ENCODE data around the gene LILRB2.
"Not testable (repeated sequence)": the region's sequence is repeated elsewhere in the genome, so short reads cannot be mapped to it uniquely, and the experiment has no call there.

LILRB2 gene

DNA sequence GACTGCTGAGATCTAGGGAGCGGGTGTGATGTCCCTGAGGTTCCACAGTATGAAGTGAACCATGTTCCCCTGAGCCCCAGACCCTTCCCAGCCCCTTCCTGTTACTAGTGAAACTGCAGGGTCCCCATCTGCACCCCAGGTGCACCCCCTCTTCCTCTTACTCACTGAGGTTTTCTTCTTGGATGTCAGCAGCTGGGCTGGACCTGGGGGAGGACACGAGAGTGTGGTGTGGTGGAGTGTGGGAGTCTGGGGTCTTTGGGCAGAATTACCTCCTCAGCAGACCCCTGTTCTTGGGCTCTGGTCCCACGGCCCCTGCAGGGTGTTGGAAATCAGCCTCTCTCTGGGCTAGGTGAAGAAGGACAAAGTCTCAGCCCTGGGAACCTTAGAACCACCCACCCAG, 35.0 kb downstream of the LILRB2 start:
- no peak for DNase-seq (ENCODE audit: extremely low read depth in 1 of 2, low read depth in 1 of 2)

DNA sequence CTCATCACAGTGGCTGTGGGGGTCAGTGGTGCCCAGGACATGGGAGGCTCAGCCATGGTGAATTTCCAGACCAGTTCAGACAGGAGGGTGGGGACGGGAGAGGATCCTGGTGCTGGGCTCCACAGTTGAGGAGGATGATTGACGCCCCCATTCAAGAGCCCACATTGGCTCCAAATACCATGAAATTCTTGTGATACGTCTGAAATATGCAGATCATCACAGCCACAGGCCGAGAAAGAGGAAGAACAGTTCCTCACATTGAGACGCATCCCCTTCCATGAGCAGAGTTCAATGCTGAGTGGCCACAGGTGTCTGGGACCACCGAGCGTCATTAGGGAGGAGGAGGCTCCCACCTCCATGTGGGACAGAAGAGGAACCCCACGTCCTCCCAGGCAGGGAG, 37.1 kb downstream of the LILRB2 start:
- DNase-seq (ENCODE audit: extremely low read depth in 1 of 2, low read depth in 1 of 2) = not testable (repeated sequence)

DNA sequence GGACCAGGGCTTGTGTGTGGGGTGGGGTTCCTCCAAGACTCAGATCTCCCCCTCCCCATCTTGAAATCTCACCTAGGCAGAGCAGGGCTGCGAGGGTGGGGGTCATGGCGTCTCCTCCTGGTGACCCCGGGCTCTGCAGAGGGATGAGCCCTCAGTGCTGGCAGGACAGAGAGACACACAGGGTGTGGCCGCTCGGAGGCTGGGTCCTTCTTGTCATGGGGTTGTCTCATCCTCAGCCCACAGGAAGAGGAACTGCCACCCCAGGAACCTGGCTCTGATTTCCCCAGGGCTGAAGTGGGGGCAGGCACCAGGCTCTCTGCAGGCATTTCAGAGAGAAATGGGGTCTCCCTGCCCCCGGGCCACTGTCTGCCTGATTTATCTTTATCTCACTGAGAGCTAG, 38.3 kb downstream of the LILRB2 start, which contains the start of gene LILRA6:
TSS of gene LILRA6 (minus strand) at position 145 of the 400 bp plus-strand sequence.
- DNase-seq (ENCODE audit: extremely low read depth in 1 of 2, low read depth in 1 of 2) = not testable (repeated sequence)

DNA sequence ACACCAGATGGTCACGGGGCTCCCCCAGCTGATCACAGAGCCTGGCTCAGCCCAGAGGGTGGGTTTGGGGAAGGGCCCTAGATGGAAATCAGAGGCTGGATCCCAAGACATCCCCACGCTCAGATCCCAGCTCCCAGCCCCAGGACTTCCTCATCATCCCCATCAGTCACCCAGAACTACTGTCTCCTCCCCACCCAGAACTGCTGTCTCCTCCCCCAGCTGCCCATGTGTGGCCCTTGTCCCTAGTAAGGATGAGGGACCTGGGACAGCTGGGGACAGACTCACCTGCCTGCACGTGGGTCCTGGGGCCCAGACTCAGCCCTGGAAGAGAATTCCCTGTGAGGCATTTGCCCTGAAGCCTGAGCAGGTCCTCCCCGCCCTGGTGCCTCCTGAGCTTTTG, 38.7 kb downstream of the LILRB2 start:
- DNase-seq (ENCODE audit: extremely low read depth in 1 of 2, low read depth in 1 of 2) = not testable (repeated sequence)

DNA sequence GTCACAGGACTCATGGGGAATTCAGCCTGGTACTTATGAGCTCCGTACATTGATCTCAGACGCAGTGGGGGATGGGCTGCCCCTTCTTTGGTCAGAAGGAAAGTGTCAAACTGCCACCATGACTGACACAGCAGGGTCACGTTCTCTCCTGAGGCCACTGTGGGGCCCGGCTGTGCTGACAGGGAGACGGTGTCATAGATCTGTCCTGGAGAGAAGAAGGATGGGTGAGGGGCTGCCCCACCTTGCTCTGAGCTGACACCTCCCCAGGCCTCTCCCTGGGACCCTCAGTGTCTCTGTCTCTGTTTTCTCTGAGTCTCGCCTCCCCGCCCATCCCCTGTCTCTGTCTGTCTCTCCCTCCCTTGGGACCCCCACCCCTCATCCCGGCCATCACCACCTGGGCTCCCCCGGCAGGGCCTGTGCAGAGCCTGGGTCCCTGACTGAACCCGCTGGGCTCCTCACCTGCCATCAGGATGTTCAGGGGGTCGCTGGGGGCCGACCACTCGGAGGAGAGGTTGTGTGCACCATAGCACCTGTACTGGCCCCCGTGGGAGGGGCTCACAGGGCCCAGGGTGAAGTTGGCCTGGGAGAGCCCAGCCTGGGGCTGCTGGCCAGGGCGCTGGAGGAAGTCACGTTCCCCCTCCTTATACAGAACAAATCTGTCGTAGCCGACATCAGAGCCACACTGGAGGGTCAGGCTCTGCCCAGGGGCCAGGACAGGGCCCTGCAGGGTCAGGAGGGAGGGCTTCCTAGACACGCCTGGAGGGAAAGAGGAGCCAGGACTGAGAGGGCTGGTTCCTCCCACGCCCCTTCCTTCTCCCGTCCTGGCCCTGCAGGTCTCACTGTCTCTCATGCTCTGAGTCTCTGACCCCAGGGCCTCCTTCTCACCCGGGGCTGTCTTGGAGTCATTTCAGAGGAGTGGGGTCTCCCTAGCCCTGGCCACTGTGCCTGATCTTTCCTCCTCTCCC, 40.3 kb downstream of the LILRB2 start:
- not testable (repeated sequence) for DNase-seq (ENCODE audit: extremely low read depth in 1 of 2, low read depth in 1 of 2)

DNA sequence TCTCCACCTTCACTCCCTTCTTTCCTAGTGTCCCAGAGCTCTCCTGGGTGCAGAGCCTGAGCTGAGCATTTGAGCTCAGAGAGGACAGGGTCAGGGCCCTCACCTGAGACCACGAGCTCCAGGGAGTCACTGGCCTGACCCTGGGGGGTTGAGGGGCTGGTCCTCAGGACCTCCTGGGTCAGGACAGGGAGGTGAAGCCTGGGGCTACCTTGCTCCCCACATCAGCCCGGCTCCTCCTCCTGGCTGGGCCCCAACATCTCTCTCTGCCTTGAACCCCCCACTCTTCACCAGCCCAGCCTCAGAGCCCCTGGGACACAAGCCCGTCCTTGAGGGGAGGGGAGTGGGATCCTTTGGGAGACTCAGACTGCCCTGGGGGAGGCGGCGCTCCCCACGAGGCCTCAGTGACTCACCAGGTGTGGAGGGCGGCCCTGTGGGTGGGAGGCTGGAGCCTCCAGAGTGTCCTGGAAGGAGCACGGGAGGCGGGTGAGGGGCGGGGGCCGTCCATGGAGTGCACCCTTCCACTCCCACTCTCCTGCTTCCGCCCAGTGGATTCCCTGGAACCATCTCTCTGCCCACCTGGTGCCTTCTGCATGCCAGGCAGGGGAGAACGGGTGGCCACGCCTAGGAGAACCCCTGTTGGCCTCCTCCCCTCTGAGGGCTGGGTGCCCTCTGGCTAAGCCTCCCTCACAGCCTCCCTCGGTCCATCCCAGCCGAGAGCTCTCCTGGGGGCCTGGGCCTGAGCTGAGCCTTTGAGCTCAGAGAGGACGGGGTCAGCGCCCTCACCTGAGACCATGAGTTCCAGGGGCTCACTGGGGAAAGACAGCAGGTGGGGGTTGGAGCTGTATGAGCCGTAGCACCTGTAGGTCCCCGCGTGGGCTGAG, 41.2 kb downstream of the LILRB2 start:
- DNase-seq (ENCODE audit: extremely low read depth in 1 of 2, low read depth in 1 of 2) = not testable (repeated sequence)

DNA sequence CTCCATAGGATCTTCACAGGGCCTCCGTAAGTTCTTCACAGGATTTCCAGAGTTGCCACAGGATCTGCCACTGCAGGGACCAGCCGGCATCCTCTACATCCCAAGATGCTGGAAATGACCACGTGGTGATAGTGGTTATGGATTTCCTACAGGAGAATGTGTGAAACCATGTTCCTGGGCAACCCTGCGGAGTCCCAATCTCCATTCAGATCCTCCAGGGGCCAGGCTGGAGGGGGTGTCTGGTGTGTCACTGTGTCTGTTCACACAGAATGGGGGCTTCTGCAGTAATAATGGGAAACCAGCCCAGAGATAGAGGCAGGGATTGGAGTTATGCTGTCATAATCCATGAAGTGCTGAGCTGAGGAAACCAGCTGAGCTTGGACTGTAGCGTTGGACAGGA, 47.0 kb downstream of the LILRB2 start:
- DNase-seq (ENCODE audit: extremely low read depth in 1 of 2, low read depth in 1 of 2) = no peak

DNA sequence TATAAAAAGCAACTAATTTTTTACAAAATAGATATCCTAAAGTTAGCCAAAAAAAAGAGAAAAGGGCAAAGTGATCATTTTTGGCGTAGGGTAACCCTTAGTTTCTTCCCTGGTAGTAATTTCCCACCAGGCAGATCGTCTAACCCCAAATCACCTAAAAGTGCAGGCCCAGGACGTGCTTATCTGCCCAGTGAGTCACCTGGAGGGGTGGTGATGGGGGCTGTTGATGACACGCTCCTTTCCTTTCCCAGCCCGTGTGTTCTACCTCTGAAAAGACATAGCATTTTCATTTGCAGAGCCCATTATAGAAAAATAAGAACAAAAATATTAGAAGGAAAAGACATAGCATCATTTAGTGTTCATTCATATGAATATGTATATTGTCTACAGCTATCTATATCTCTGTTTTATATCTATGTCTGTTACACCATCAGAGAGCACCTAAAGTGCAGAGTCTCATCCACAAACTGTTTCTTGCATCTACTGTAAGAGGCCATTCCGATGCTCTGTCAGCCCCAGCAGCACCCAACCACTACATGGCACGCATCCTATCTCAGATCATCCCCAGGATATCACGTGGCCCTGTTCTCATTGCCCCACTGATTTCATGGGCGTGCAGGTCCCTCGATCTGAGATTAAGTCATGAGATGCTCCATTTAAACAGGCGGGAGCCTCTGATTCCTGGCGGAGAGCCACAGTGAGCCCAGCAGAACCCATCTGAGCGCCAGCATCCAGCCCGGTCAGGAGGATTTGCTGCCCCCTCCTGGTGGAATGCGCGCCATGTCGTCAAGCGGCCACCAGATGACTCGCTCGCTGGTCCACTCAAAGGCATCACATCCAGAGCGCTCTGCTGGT, 49.6 kb downstream of the LILRB2 start:
- DNase-seq (ENCODE audit: extremely low read depth in 1 of 2, low read depth in 1 of 2) = peak; percentile 70 to 80

DNA sequence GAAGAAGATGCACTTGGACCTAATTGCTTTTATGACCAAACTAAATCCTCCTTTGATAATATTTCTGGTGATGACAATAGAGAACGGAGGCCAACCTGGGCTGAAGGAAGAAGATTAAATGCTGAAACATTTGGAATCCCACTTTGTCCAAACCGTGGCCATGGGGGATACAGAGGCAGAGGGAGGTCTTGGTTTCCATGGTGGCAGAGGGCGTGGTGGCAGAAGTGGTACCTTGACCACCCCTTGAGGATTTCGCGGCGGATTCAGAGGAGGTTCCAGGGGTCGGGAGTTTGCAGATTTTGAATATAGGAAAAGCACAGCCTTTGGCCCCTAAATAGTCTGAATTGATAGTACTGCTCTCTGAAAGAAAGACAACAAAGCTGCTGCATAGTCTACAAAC, 50.9 kb downstream of the LILRB2 start:
- DNase-seq (ENCODE audit: extremely low read depth in 1 of 2, low read depth in 1 of 2) = no peak

DNA sequence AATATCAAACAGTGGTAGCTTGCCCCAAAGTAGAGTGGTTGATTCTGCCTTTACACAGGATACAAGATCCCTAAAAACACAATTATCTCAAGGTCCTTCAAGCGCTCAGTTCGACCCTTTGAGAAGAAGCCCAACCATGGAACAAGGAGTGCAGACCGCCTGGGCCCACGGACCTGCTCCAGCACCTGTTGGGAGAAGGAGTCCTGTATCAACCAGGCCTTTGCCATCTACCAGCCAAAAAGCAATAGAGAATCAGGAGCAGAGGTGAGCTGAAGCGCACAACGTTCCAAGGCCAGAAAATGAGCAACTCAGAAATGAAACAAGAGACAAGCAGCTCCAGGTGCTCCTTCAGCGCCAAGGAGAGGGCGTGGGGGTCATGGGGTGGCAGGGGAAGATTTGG, 51.8 kb downstream of the LILRB2 start:
- DNase-seq (ENCODE audit: extremely low read depth in 1 of 2, low read depth in 1 of 2) = no peak

DNA sequence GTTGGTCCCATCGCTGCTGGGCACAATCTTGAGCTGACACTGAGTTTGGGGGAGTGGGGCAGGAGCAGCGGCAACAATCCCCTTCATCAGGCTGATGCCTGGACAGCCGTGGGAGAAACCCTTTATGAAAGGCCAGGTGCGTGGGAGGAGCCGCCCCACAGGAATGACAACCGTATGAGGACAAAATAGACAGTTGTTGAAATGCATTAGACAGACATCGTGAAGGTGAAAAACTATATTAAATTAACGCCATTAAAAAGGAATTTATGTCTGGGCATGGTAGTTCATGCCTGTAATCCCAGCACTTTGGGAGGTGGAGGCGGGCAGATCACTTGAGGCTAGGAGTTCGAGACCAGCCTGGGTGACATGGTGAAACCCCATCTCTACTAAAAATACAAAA, 56.3 kb downstream of the LILRB2 start:
- not testable (repeated sequence) for DNase-seq (ENCODE audit: extremely low read depth in 1 of 2, low read depth in 1 of 2)

DNA sequence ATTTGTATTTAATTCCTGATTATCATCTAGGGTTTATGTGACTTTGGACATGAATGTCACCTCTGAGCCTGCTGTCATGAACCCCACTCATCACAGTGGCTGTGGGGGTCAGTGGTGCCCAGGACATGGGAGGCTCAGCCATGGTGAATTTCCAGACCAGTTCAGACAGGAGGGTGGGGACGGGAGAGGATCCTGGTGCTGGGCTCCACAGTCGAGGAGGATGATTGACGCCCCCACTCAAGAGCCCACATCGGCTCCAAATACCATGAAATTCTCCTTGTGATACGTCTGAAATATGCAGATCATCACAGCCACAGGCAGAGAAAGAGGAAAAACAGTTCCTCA, 57.0 kb downstream of the LILRB2 start:
- DNase-seq (ENCODE audit: extremely low read depth in 1 of 2, low read depth in 1 of 2) = not testable (repeated sequence)
